NB4 (cell line): ENCODE results near the gene CCL5.

Experiments used
- CTCF ChIP-seq: IDR thresholded peaks from one replicate; pipeline ENCODE4 v1.5.1; 2012; ENCODE audit warnings: low read depth, low read length
- MAX ChIP-seq: IDR thresholded peaks from 2 replicates; pipeline ENCODE4 v1.6.1; 2011; ENCODE audit warnings: low read depth, low read length
- MYC ChIP-seq: IDR thresholded peaks from 2 replicates; pipeline ENCODE4 v1.6.1; 2011; ENCODE audit warnings: low read depth, low read length
- POLR2A ChIP-seq: IDR thresholded peaks from 2 replicates; pipeline ENCODE4 v1.6.1; 2011; ENCODE audit warnings: mild to moderate bottlenecking; ENCODE audit not compliant: insufficient read length; ENCODE audit errors: extremely low read depth

DNA sequence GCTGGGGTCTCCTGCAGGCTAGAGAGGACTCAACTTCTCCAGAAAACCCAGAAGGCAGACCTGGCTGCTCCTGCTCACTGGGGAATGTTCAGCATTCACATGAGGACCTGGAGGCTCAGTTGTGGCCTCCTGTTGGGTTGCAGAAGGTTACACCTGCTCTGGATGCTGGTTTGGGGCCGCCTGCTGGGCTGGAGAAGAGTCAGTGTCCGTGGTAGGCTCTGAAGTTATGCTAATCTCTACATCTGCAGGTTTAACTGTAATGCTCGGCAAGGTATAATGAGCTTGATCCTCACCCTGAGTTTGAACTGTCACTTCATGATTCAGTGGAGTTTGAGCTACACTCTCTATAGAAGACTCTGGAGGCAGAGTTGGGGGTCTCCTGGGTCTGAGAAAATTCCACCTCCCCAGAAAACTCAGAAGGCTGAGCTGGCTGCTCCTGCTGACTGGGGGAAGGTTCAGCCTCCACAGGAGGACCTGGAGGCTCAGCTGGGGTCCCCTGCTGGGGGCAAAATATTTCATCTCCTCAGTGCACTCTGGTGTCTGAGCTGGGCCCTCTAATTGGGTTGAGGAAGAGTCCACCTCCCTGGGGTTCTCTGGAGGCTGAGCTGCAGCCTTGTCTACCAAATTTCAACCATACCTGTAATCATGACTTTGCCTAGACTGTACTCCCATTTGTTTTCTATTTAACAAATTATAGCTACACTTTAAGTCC is 26.9 kb upstream of the CCL5 start:
- TF ChIP-seq CTCF: no peak
- TF ChIP-seq POLR2A: no peak
- TF ChIP-seq MAX: no peak
- no peak for TF ChIP-seq MYC
